Liver (tissue), 9 donors: ENCODE results near the gene ACOXL. TPM values are rescaled to one million over a fixed set of nuclear protein-coding genes. Genes with fewer than 3 reads are reported as not detected.

ENCODE experiments used
- DNase-seq: peaks from one replicate; pipeline ENCODE4 v3.0.0-alpha.2; 2017; ENCODE audit warnings: low spot score
- H3K27ac ChIP-seq, 2 donors: one replicate each; pipeline ENCODE4 v1.7.0; 2013; ENCODE audit warnings: inconsistent platforms in 2 of 2, low read length in 2 of 2, control low read depth in 1 of 2, low read depth in 1 of 2, mild to moderate bottlenecking in 1 of 2
- H3K27me3 ChIP-seq, 4 donors: one replicate each; pipeline versions ENCODE4 v1.6.1 to v1.7.0; 2013; ENCODE audit warnings: low read length in 3 of 4, inconsistent platforms in 1 of 4, mild to moderate bottlenecking in 1 of 4, moderate library complexity in 1 of 4; ENCODE audit not compliant: control insufficient read depth in 4 of 4, insufficient read depth in 4 of 4
- H3K36me3 ChIP-seq, 4 donors: one replicate each; pipeline versions ENCODE4 v1.6.1 to v1.7.0; 2013; ENCODE audit warnings: low read length in 3 of 4, mild to moderate bottlenecking in 3 of 4, low read depth in 1 of 4, moderate library complexity in 1 of 4; ENCODE audit not compliant: control insufficient read depth in 4 of 4, insufficient read depth in 3 of 4
- H3K4me1 ChIP-seq, 4 donors: one replicate each; pipeline versions ENCODE4 v1.6.1 to v1.7.0; 2013; ENCODE audit warnings: low read length in 3 of 4, mild to moderate bottlenecking in 3 of 4, moderate library complexity in 1 of 4; ENCODE audit not compliant: control insufficient read depth in 4 of 4, insufficient read depth in 4 of 4
- H3K4me3 ChIP-seq, 3 donors: one replicate each; pipeline versions ENCODE4 v1.6.1 to v1.7.0; 2013; ENCODE audit warnings: low read length in 3 of 3, control low read depth in 1 of 3, low read depth in 1 of 3, mild to moderate bottlenecking in 1 of 3
- H3K9ac ChIP-seq, 2 donors: one replicate each; pipeline ENCODE4 v1.7.0; 2013; ENCODE audit warnings: low read length in 2 of 2, mild to moderate bottlenecking in 2 of 2, moderate library complexity in 2 of 2, control low read depth in 1 of 2, low read depth in 1 of 2
- H3K9me3 ChIP-seq, 4 donors: one replicate each; pipeline versions ENCODE4 v1.6.1 to v1.7.0; 2013; ENCODE audit warnings: low read length in 3 of 4; ENCODE audit not compliant: control insufficient read depth in 4 of 4
- EGR1 ChIP-seq, 2 donors: IDR thresholded peaks; 2 replicates each; pipeline ENCODE4 v1.6.1; 2016 to 2018; ENCODE audit warnings: antibody characterized with exemption in 2 of 2, low read depth in 2 of 2
- FOXA2 ChIP-seq: IDR thresholded peaks from 2 replicates; pipeline ENCODE4 v1.6.1; 2016; ENCODE audit warnings: antibody characterized with exemption
- GABPA ChIP-seq, 2 donors: IDR thresholded peaks in 1 of 2; conservative IDR thresholded peaks in 1 of 2; 2 replicates each; pipeline ENCODE4 v1.6.1; 2016; ENCODE audit warnings: antibody characterized with exemption in 2 of 2, mild to moderate bottlenecking in 1 of 2, moderate library complexity in 1 of 2
- HNF4G ChIP-seq: IDR thresholded peaks from 2 replicates; pipeline ENCODE4 v1.6.1; 2016; ENCODE audit warnings: antibody characterized with exemption
- JUND ChIP-seq, 2 donors: IDR thresholded peaks; 2 replicates each; pipeline ENCODE4 v1.6.1; 2016; ENCODE audit warnings: antibody characterized with exemption in 2 of 2
- RAD21 ChIP-seq, 2 donors: IDR thresholded peaks; 2 replicates each; pipeline ENCODE4 v1.6.1; 2016; ENCODE audit warnings: antibody characterized with exemption in 2 of 2, mild to moderate bottlenecking in 2 of 2
- SP1 ChIP-seq: IDR thresholded peaks from 2 replicates; pipeline ENCODE4 v1.6.1; 2018; ENCODE audit warnings: antibody characterized with exemption, mild to moderate bottlenecking
- TAF1 ChIP-seq: conservative IDR thresholded peaks from 2 replicates; pipeline ENCODE4 v1.6.1; 2016; ENCODE audit warnings: antibody characterized with exemption, mild to moderate bottlenecking
- YY1 ChIP-seq: IDR thresholded peaks from 2 replicates; pipeline ENCODE4 v1.6.1; 2016; ENCODE audit warnings: antibody characterized with exemption, mild to moderate bottlenecking
- WGBS: extraction: QIAGEN DNeasy Blood & Tissue Kit; methylation state at CpG from one replicate; pipeline ENCODE4 v1.1.7; 2013; 5-methylcytosine and 5-hydroxymethylcytosine counted together
- polyA plus RNA-seq, 2 donors: library from polyadenylated mRNA; stranded (reverse) in 1 of 2; unstranded in 1 of 2; fragments of 200-250 nt in 1 of 2; fragments of >200 nt in 1 of 2; fragmentation: Nextera tagmentation in 1 of 2; extraction: Ambion mirVana in 1 of 2; gene quantifications; one replicate each; pipeline versions ENCODE4 v1.2.1 to v1.2.3, GENCODE V29; 2013 to 2015
- total RNA-seq, 2 donors: library from RNA; depleted of rRNA; stranded (reverse); fragments of >200 nt; gene quantifications; one replicate each; pipeline ENCODE4 v1.2.3, GENCODE V29; 2014
- TF ChIP-seq, protein P1 (sequence below): IDR thresholded peaks from 2 replicates; pipeline ENCODE4 v1.6.1; 2016; ENCODE audit warnings: antibody characterized with exemption, mild to moderate bottlenecking
- TF ChIP-seq, protein P2 (sequence below): IDR thresholded peaks from 2 replicates; pipeline ENCODE4 v1.6.1; 2016; ENCODE audit warnings: antibody characterized with exemption
- donor health status: healthy.
- donor health status: healthy.
- donor health status: healthy.
- donor health status: healthy.
- donor health status: healthy.

Gene ACOXL
- total and polyA plus RNA-seq, 4 donors = 0.07 TPM; not detected in 3

DNA sequence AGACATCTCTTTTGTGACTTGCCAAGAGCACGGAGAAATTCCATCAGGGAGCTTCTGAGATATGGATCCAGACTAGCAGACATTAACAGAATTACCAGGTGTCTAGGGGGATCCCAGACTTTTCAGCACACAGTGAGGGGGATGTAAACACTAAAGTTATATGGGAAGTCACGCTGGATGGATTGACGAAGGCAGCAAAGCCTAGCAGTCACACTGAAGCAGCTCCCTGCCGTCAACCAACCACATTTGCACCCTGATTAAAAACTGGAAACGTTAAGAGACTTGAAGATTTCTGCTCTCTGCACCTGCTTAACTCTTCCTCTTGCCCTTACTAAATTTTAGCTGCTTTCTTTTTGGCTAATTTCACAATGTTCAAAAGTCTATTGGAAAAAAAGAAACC is 325.9 kb downstream of the ACOXL start (continued):
- TF ChIP-seq, protein P1, sequence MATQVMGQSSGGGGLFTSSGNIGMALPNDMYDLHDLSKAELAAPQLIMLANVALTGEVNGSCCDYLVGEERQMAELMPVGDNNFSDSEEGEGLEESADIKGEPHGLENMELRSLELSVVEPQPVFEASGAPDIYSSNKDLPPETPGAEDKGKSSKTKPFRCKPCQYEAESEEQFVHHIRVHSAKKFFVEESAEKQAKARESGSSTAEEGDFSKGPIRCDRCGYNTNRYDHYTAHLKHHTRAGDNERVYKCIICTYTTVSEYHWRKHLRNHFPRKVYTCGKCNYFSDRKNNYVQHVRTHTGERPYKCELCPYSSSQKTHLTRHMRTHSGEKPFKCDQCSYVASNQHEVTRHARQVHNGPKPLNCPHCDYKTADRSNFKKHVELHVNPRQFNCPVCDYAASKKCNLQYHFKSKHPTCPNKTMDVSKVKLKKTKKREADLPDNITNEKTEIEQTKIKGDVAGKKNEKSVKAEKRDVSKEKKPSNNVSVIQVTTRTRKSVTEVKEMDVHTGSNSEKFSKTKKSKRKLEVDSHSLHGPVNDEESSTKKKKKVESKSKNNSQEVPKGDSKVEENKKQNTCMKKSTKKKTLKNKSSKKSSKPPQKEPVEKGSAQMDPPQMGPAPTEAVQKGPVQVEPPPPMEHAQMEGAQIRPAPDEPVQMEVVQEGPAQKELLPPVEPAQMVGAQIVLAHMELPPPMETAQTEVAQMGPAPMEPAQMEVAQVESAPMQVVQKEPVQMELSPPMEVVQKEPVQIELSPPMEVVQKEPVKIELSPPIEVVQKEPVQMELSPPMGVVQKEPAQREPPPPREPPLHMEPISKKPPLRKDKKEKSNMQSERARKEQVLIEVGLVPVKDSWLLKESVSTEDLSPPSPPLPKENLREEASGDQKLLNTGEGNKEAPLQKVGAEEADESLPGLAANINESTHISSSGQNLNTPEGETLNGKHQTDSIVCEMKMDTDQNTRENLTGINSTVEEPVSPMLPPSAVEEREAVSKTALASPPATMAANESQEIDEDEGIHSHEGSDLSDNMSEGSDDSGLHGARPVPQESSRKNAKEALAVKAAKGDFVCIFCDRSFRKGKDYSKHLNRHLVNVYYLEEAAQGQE = no peak
- TF ChIP-seq TAF1 (no peak), FOXA2 (no peak), HNF4G (no peak), JUND (IDR thresholded peaks at IDR 0.05) (no peak), YY1 (no peak)

DNA sequence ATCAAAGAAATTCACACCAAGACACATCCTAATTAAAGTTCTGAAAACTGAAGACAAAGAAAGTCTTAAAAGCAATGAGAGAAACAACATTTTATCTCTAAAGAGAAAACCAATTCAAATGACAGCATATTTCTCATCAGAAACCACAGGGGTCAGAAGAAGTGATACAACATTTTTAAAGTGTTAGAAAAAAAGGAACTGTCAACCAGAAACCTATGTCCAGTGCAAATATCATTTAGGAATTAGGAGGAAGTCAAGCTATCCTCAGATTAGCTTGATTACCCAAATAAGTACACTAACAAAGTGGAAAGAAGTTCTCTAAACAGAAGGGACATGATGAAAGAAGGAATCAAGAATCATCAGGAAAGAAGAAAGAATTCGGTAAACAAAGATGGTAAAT is 328.8 kb downstream of the ACOXL start:
- WGBS = 80% methylated on average over 1 of the region's 1 CpG
- DNase-seq = no peak
- Histone ChIP-seq H3K27me3 (no peaks in the 10 kb centered on the region), H3K27ac (no peak overlapping the region), H3K4me3 (no peak overlapping the region), H3K4me1 (no peaks in the 10 kb centered on the region), H3K36me3 (no peaks in the 10 kb centered on the region), H3K9ac (no peak overlapping the region), H3K9me3 (peaks cover 0 to 3% (median 0%) of the 10 kb centered on the region in 4 donors)
- TF ChIP-seq JUND (IDR thresholded peaks at IDR 0.05) (no peak), RAD21 (IDR thresholded peaks at IDR 0.05) (no peak), SP1 (no peak), GABPA (IDR thresholded peaks at IDR 0.05 in 1 of 2, conservative IDR thresholded peaks at IDR 0.05 in 1 of 2) (no peak), YY1 (no peak), EGR1 (IDR thresholded peaks at IDR 0.05; ENCODE audit: low read depth in 2 of 2) (no peak)
- TF ChIP-seq, protein P2, sequence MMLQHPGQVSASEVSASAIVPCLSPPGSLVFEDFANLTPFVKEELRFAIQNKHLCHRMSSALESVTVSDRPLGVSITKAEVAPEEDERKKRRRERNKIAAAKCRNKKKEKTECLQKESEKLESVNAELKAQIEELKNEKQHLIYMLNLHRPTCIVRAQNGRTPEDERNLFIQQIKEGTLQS = no peak
- TF ChIP-seq, protein P1 = no peak

DNA sequence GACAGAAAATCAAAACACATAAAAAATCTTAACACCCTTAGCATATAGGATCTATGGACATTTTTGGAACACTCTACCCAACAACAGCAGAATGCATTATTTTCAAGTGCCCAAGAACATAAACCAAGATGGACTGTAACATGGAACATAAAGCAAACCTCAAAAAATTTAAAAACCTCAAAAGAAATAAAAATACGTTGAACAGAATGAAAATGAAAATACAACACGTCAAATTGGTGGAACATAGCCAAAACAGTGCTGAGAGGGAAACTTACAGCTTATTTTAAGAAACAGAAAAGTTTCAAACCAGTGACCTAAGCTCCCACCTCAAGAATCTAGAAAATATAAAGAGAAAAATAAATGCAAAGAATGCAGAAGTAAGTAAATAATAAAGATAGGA is 330.0 kb downstream of the ACOXL start:
- TF ChIP-seq EGR1 (IDR thresholded peaks at IDR 0.05; ENCODE audit: low read depth in 2 of 2) = no peak
- WGBS = 67% methylated on average over 2 of the region's 2 CpGs

More for the DNA sequence above, 330.0 kb downstream of the ACOXL start:
- Histone ChIP-seq H3K4me3 (no peak overlapping the region), H3K4me1 (no peaks in the 10 kb centered on the region), H3K36me3 (no peaks in the 10 kb centered on the region), H3K27ac (no peak overlapping the region), H3K9me3 (peaks cover 0 to 3% (median 0%) of the 10 kb centered on the region in 4 donors), H3K9ac (no peak overlapping the region), H3K27me3 (no peaks in the 10 kb centered on the region)
- no peak for DNase-seq
